ENCODE measurements around the gene ATP5F1D.

ATP5F1D gene

GRCh38 chr19:1230783-1231489 lies 10.6 kb upstream of the ATP5F1D start:
- no peak overlapping the region for H2AFZ ChIP-seq (ENCODE audit: low read length)
- H3K4me1 ChIP-seq (ENCODE audit: insufficient read depth, low read length, poor library complexity, severe bottlenecking), result no peaks in the 10 kb centered on the region
- H3K4me3 ChIP-seq (ENCODE audit: low read length, poor library complexity, severe bottlenecking), result no peak overlapping the region
- no peaks in the 10 kb centered on the region for H4K20me1 ChIP-seq (ENCODE audit: insufficient read depth, low read length, poor library complexity, severe bottlenecking)
- TF ChIP-seq EZH2phosphoT487 (IDR thresholded peaks at IDR 0.05; ENCODE audit: borderline replicate concordance), result no peak
- no peak for TF ChIP-seq CTCF (conservative IDR thresholded peaks at IDR 0.05; ENCODE audit: low read length)
- H3K9me2 ChIP-seq (replicated peaks; ENCODE audit: low read depth, low read length), result no peaks in the 10 kb centered on the region
- no peak overlapping the region for H3K4me2 ChIP-seq (ENCODE audit: low read depth, low read length, poor library complexity, severe bottlenecking)
- H3K79me2 ChIP-seq (ENCODE audit: insufficient read depth, low read length), result no peaks in the 10 kb centered on the region
- H3K27me3 ChIP-seq (ENCODE audit: insufficient read depth, low read length, poor library complexity, severe bottlenecking), result no peaks in the 10 kb centered on the region
- H3K36me3 ChIP-seq (ENCODE audit: insufficient read depth, low read length), result peaks cover 6% of the 10 kb centered on the region; the same call in 1 of the 2 replicates
- no peak overlapping the region for H3K9ac ChIP-seq (ENCODE audit: low read depth, low read length, poor library complexity, severe bottlenecking)
- H3F3A ChIP-seq (ENCODE audit: low read depth), result no peaks in the 10 kb centered on the region
- no peaks in the 10 kb centered on the region for H3K9me3 ChIP-seq (ENCODE audit: insufficient read depth, low read depth, low read length)

- Histone ChIP-seq H3K9ac (ENCODE audit: low read depth, low read length, poor library complexity, severe bottlenecking) (no peak overlapping the region), H3K27me3 (ENCODE audit: insufficient read depth, low read length, poor library complexity, severe bottlenecking) (no peaks in the 10 kb centered on the region), H3K9me2 (replicated peaks; ENCODE audit: low read depth, low read length) (no peaks in the 10 kb centered on the region), H3K9me3 (ENCODE audit: insufficient read depth, low read depth, low read length) (no peaks in the 10 kb centered on the region), H4K20me1 (ENCODE audit: insufficient read depth, low read length, poor library complexity, severe bottlenecking) (no peaks in the 10 kb centered on the region), H3K4me3 (ENCODE audit: low read length, poor library complexity, severe bottlenecking) (no peak overlapping the region), H3K79me2 (ENCODE audit: insufficient read depth, low read length) (no peaks in the 10 kb centered on the region), H2AFZ (ENCODE audit: low read length) (no peak overlapping the region), H3F3A (ENCODE audit: low read depth) (no peaks in the 10 kb centered on the region), H3K4me1 (ENCODE audit: insufficient read depth, low read length, poor library complexity, severe bottlenecking) (no peaks in the 10 kb centered on the region), H3K4me2 (ENCODE audit: low read depth, low read length, poor library complexity, severe bottlenecking) (no peak overlapping the region), H3K36me3 (ENCODE audit: insufficient read depth, low read length) (no peaks in the 10 kb centered on the region; the same call in 1 of the 2 replicates)
- no peak for TF ChIP-seq EZH2phosphoT487 (IDR thresholded peaks at IDR 0.05; ENCODE audit: borderline replicate concordance)
- no peak for TF ChIP-seq CTCF (conservative IDR thresholded peaks at IDR 0.05; ENCODE audit: low read length)
Observed at GRCh38 chr19:1231729-1232637, 9.6 kb upstream of the ATP5F1D start.

- Histone ChIP-seq H3K9me3 (ENCODE audit: insufficient read depth, low read depth, low read length) (no peaks in the 10 kb centered on the region), H4K20me1 (ENCODE audit: insufficient read depth, low read length, poor library complexity, severe bottlenecking) (no peaks in the 10 kb centered on the region), H3K36me3 (ENCODE audit: insufficient read depth, low read length) (no peaks in the 10 kb centered on the region), H3K4me3 (ENCODE audit: low read length, poor library complexity, severe bottlenecking) (no peak overlapping the region), H3K9ac (ENCODE audit: low read depth, low read length, poor library complexity, severe bottlenecking) (no peak overlapping the region), H3K27me3 (ENCODE audit: insufficient read depth, low read length, poor library complexity, severe bottlenecking) (no peaks in the 10 kb centered on the region), H3K4me1 (ENCODE audit: insufficient read depth, low read length, poor library complexity, severe bottlenecking) (no peaks in the 10 kb centered on the region), H2AFZ (ENCODE audit: low read length) (no peak overlapping the region), H3K9me2 (replicated peaks; ENCODE audit: low read depth, low read length) (no peaks in the 10 kb centered on the region), H3K79me2 (ENCODE audit: insufficient read depth, low read length) (no peaks in the 10 kb centered on the region), H3K4me2 (ENCODE audit: low read depth, low read length, poor library complexity, severe bottlenecking) (no peak overlapping the region), H3F3A (ENCODE audit: low read depth) (no peaks in the 10 kb centered on the region)
- TF ChIP-seq EZH2phosphoT487 (IDR thresholded peaks at IDR 0.05; ENCODE audit: borderline replicate concordance) (no peak), CTCF (conservative IDR thresholded peaks at IDR 0.05; ENCODE audit: low read length) (no peak)
Observed at GRCh38 chr19:1232652-1233072, 8.9 kb upstream of the ATP5F1D start.

Measured in Loucy (cell line).